HepG2 (cell line): ENCODE results near the gene CARD8. TPM values are rescaled to one million over a fixed set of nuclear protein-coding genes. Genes with fewer than 3 reads are reported as not detected.

Source experiments
- ATAC-seq: fragments of 200-7000 bp; cut with Tn5 transposase; 3 replicates; pipeline ENCODE4 v1.9.1; 2020; ENCODE audit warnings: mild to moderate bottlenecking, moderate library complexity
- BruUV-seq: library from RNA; stranded (reverse); fragments of 400-500 nt; replicated peaks from 2 replicates; lab custom pipeline; 2021; lab: Mats Ljungman, UMichigan
- CTCF ChIA-PET: fragments of 300-600 bp; formaldehyde crosslinking; extraction: SDS; loops from one replicate; lab custom pipeline; 2021; ENCODE audit warnings: low total read pairs, inconsistent platforms, low intra/inter-chr PET ratio; lab: Yijun Ruan, JAX
- POLR2A ChIA-PET: fragments of 350-600 bp; sonication (Branson Sonifier 250); formaldehyde crosslinking; loops from one replicate; lab custom pipeline; 2020; ENCODE audit warnings: antibody characterized with exemption, inconsistent platforms; lab: Yijun Ruan, JAX
- DNase-seq: peaks from one replicate; pipeline ENCODE4 v3.0.0-alpha.2; 2015; ENCODE audit warnings: low spot score
- FAIRE-seq: peaks from 3 replicates; lab custom pipeline; 2011; peaks lifted over from hg19 to GRCh38; lab: Jason Lieb, UNC
- H2AFZ ChIP-seq: one replicate; pipeline ENCODE4 v1.6.1; 2011; ENCODE audit warnings: low read length, inconsistent platforms
- H3K27ac ChIP-seq: fragments of 300-600 bp; 3 replicates; pipeline ENCODE4 v1.8.0; 2011; ENCODE audit warnings: mixed run types, mild to moderate bottlenecking, mixed read lengths, low read length, inconsistent platforms; ENCODE audit not compliant: insufficient read depth; ENCODE audit errors: extremely low read length
- H3K27me3 ChIP-seq, 2 experiments: fragments of 200-600 bp in 1 of 2; 2 replicates in 1 of 2; 3 replicates in 1 of 2; pipeline versions ENCODE4 v1.6.0 to v1.8.0; 2011; ENCODE audit warnings: low read length in 2 of 2, mild to moderate bottlenecking in 2 of 2, moderate library complexity in 2 of 2, inconsistent platforms in 1 of 2; ENCODE audit not compliant: insufficient read depth in 2 of 2, control insufficient read depth in 1 of 2
- H3K36me3 ChIP-seq, 2 experiments: fragments of 200-600 bp in 1 of 2; replicated peaks in 1 of 2; 2 replicates in 1 of 2; 3 replicates in 1 of 2; pipeline versions ENCODE4 v1.5.1 to v1.8.0; 2011; ENCODE audit warnings: low read length in 2 of 2, inconsistent platforms in 1 of 2; ENCODE audit not compliant: insufficient read depth in 2 of 2, control insufficient read depth in 1 of 2
- H3K4me1 ChIP-seq: 2 replicates; pipeline ENCODE4 v1.5.1; 2012; ENCODE audit warnings: low read length, inconsistent platforms; ENCODE audit not compliant: insufficient read depth
- H3K4me2 ChIP-seq: 2 replicates; pipeline ENCODE4 v1.6.0; 2011; ENCODE audit warnings: low read depth, low read length, inconsistent platforms
- H3K4me3 ChIP-seq, 3 experiments: fragments of 200-600 bp in 1 of 3; sonication (generic), shearing (Covaris generic) in 1 of 3; replicated peaks in 1 of 3; 2 replicates each; pipeline ENCODE4 v1.5.1; 2011 to 2016; ENCODE audit warnings: low read length in 3 of 3, inconsistent platforms in 2 of 3, low read depth in 2 of 3, mild to moderate bottlenecking in 2 of 3, control low read depth in 1 of 3, mixed read lengths in 1 of 3; ENCODE audit not compliant: insufficient read depth in 1 of 3
- H3K79me2 ChIP-seq: one replicate; pipeline ENCODE4 v1.6.1; 2011; ENCODE audit warnings: low read length, inconsistent platforms; ENCODE audit not compliant: insufficient read depth
- H3K9ac ChIP-seq: 2 replicates; pipeline ENCODE4 v1.6.0; 2011; ENCODE audit warnings: mild to moderate bottlenecking, low read depth, low read length, inconsistent platforms; ENCODE audit not compliant: insufficient read depth
- H3K9me3 ChIP-seq: 2 replicates; pipeline ENCODE4 v1.5.1; 2012; ENCODE audit warnings: mild to moderate bottlenecking, low read length
- H4K20me1 ChIP-seq: 2 replicates; pipeline ENCODE4 v1.6.0; 2011; ENCODE audit warnings: inconsistent platforms, mild to moderate bottlenecking, low read length, moderate library complexity; ENCODE audit not compliant: insufficient read depth
- CTCF ChIP-seq: sonication (generic); formaldehyde crosslinking; IDR thresholded peaks from 2 replicates; pipeline ENCODE4 v1.5.0; 2020; ENCODE audit warnings: mild to moderate bottlenecking, missing genetic modification reagents, moderate library complexity
- KDM4B ChIP-seq: sonication (generic); formaldehyde crosslinking; IDR thresholded peaks from 2 replicates; pipeline ENCODE4 v1.4.0; 2020; ENCODE audit warnings: missing genetic modification reagents
- KDM5A ChIP-seq: fragments of 200-600 bp; sonication (generic); IDR thresholded peaks from 2 replicates; pipeline ENCODE4 v1.7.0; 2018; ENCODE audit warnings: antibody characterized with exemption, mild to moderate bottlenecking, low read length, borderline replicate concordance
- SRSF9 ChIP-seq: fragments of 200-400 bp; formaldehyde crosslinking; IDR thresholded peaks from 2 replicates; pipeline ENCODE4 v1.6.1; 2018; ENCODE audit warnings: borderline replicate concordance, mild to moderate bottlenecking, low read depth, low read length; ENCODE audit not compliant: insufficient read depth, poor library complexity, severe bottlenecking
- THYN1 ChIP-seq: sonication (generic); formaldehyde crosslinking; IDR thresholded peaks from 2 replicates; pipeline ENCODE4 v1.8.1; 2023; ENCODE audit warnings: low read depth, mild to moderate bottlenecking, moderate library complexity, missing genetic modification reagents, borderline replicate concordance
- ZBTB33 ChIP-seq: sonication (generic); formaldehyde crosslinking; IDR thresholded peaks from 2 replicates; pipeline ENCODE4 v1.4.0; 2020; ENCODE audit warnings: missing genetic modification reagents
- ZNF512 ChIP-seq: sonication (generic); formaldehyde crosslinking; IDR thresholded peaks from 2 replicates; pipeline ENCODE4 v1.4.0; 2020; ENCODE audit warnings: mild to moderate bottlenecking, missing genetic modification reagents
- ZNF614 ChIP-seq: IDR thresholded peaks from 2 replicates; pipeline ENCODE4 v1.6.1; 2018; ENCODE audit warnings: missing biosample characterization, missing genetic modification reagents, inconsistent platforms, borderline replicate concordance
- WGBS: methylation state at CpG from one replicate; pipeline ENCODE4 v1.1.6; 2017; ENCODE audit warnings: low lambda C conversion rate; 5-methylcytosine and 5-hydroxymethylcytosine counted together
- in situ Hi-C: cut with HindIII; loops from 2 replicates; pipeline ENCODE4 v1.10.0; 2017; ENCODE audit warnings: low pct_unique_long_range_greater_than_20kb; ENCODE audit not compliant: extremely low pct_ligation_motif_present
- intact Hi-C: fragments of 100-400 bp; cut with micrococcal nuclease; formaldehyde crosslinking; loops from one replicate; pipeline ENCODE4 v1.10.0; 2022; ENCODE audit not compliant: unreplicated experiment
- polyA plus RNA-seq, 8 experiments: library from polyadenylated mRNA; depleted of rRNA in 3 of 8; stranded (reverse) in 7 of 8; unstranded in 1 of 8; fragments of >200 nt; fragmentation: Illumina TruSeq in 4 of 8; extraction: Trizol in 4 of 8; gene quantifications; 2 replicates each; pipeline versions ENCODE4 v1.2.1 to v1.2.3, GENCODE V29; 2011 to 2016; ENCODE audit warnings: low read depth in 4 of 8, missing spikeins in 1 of 8, mixed read lengths in 1 of 8; ENCODE audit not compliant: insufficient read depth in 1 of 8
- total RNA-seq, 5 experiments: library from RNA; depleted of rRNA; stranded (reverse); fragments of >200 nt; fragmentation: Illumina TruSeq; extraction: Trizol; gene quantifications; 2 replicates each; pipeline ENCODE4 v1.2.3, GENCODE V29; 2016; ENCODE audit warnings: low read depth in 1 of 5

CARD8 gene
- total and polyA plus RNA-seq, 2 of the 13 experiments (the other 11 are each of a cell fraction or from before 2014, with no cell fraction given): 15.0 to 19.2 TPM

- DNase-seq: no peak
- no peaks in the 10 kb centered on the region for H3K79me2 ChIP-seq
- H2AFZ ChIP-seq: no peak overlapping the region
- ATAC-seq: no peak; the same call in 2 of the 3 replicates
- no peak overlapping the region for H3K27ac ChIP-seq
- no peaks in the 10 kb centered on the region for H3K4me1 ChIP-seq
- no TSS peak for BruUV-seq
- no peaks in the 10 kb centered on the region for H4K20me1 ChIP-seq
- FAIRE-seq: no peak
- no peaks in the 10 kb centered on the region for H3K27me3 ChIP-seq
- in situ Hi-C loops: no loop called here
- no peak overlapping the region for H3K9ac ChIP-seq
- CTCF ChIA-PET: no interaction called here
- peaks cover 9% of the 10 kb centered on the region for H3K9me3 ChIP-seq
- no peak overlapping the region for H3K4me2 ChIP-seq
- intact Hi-C loops: no loop called here
- no peak overlapping the region for H3K4me3 ChIP-seq
- WGBS: 97% methylated on average over 16 of the region's 38 CpGs
- no peak for TF ChIP-seq KDM4B (CRISPR knock-in tag)
- no peak for TF ChIP-seq THYN1 (CRISPR knock-in tag)
- TF ChIP-seq CTCF (CRISPR knock-in tag): peak; percentile 12; the same call in 1 of the 2 replicates
- TF ChIP-seq ZBTB33 (CRISPR knock-in tag): peak; percentile 48; the same call in 1 of the 2 replicates
- TF ChIP-seq ZNF512 (CRISPR knock-in tag): no peak
- no peak for TF ChIP-seq SRSF9
- no peak for TF ChIP-seq ZNF614
- no peak for TF ChIP-seq KDM5A
- POLR2A ChIA-PET: no interaction called here
- H3K36me3 ChIP-seq: no peaks in the 10 kb centered on the region
Observed at GRCh38 chr19:48182434-48182833, 73.3 kb downstream of the CARD8 start.
